ENCODE results near the gene MNT.

GRCh38 chr17:2412561-2413021 lies 11.7 kb upstream of the MNT start:
- TF ChIP-seq EZH2 (IDR thresholded peaks at IDR 0.05) (no peak), POLR2AphosphoS5 (IDR thresholded peaks at IDR 0.05; ENCODE audit: borderline replicate concordance, low read depth, low read length) (no peak), FOXP2 (optimal IDR thresholded peaks at IDR 0.05; ENCODE audit: control extremely low read depth, extremely low read length, insufficient read depth) (no peak)

All from SK-N-MC (cell line).